ACHN (cell line): ENCODE results near the gene FHIT.

Experiments used
- DNase-seq: peaks from one replicate; pipeline ENCODE4 v3.0.0-alpha.2; 2015
- in situ Hi-C: cut with HindIII; loops from 2 replicates; pipeline ENCODE4 v1.10.0; 2017; ENCODE audit warnings: low sequenced_read_pairs, low pct_ligation_motif_present, low pct_unique_long_range_greater_than_20kb

FHIT gene

GRCh38 chr3:61182662-61183061 lies 68.6 kb downstream of the FHIT start:
- DNase-seq: no peak
- in situ Hi-C loops: no loop called here

- peak; percentile 90 for DNase-seq
- in situ Hi-C loops: no loop called here
These were observed 69.4 kb downstream of the FHIT start for GRCh38 chr3:61181874-61182273.

- no peak for DNase-seq
- in situ Hi-C loops: no loop called here
These were observed 71.0 kb downstream of the FHIT start for GRCh38 chr3:61180206-61180605.

GRCh38 chr3:61178167-61178566 lies 73.1 kb downstream of the FHIT start:
- no peak for DNase-seq
- in situ Hi-C loops: no loop called here

GRCh38 chr3:61177450-61177849 lies 73.8 kb downstream of the FHIT start:
- DNase-seq: no peak
- in situ Hi-C loops: no loop called here

GRCh38 chr3:61173676-61174075 lies 77.6 kb downstream of the FHIT start:
- peak; percentile 7 for DNase-seq
- in situ Hi-C loops: no loop called here

GRCh38 chr3:61172684-61173083 lies 78.6 kb downstream of the FHIT start:
- peak; percentile 33 for DNase-seq

GRCh38 chr3:61172203-61172602 lies 79.0 kb downstream of the FHIT start:
- in situ Hi-C loops: no loop called here
- no peak for DNase-seq

More at GRCh38 chr3:61172684-61173083, 78.6 kb downstream of the FHIT start:
- in situ Hi-C loops: no loop called here

GRCh38 chr3:61169621-61170251 lies 81.5 kb downstream of the FHIT start:
- in situ Hi-C loops: no loop called here
- DNase-seq: no peak

- DNase-seq: no peak
- in situ Hi-C loops: no loop called here
These were observed 83.0 kb downstream of the FHIT start for GRCh38 chr3:61168286-61168685.

- no peak for DNase-seq
- in situ Hi-C loops: no loop called here
These were observed 88.3 kb downstream of the FHIT start for GRCh38 chr3:61162965-61163364.

GRCh38 chr3:61158667-61159066 lies 92.6 kb downstream of the FHIT start:
- DNase-seq: no peak
- in situ Hi-C loops: no loop called here

- no peak for DNase-seq
- in situ Hi-C loops: no loop called here
These were observed 93.0 kb downstream of the FHIT start for GRCh38 chr3:61158216-61158615.

- DNase-seq: no peak
- in situ Hi-C loops: no loop called here
These were observed 93.8 kb downstream of the FHIT start for GRCh38 chr3:61157414-61157813.

- in situ Hi-C loops: no loop called here
- DNase-seq: no peak
These were observed 95.5 kb downstream of the FHIT start for GRCh38 chr3:61155701-61156292.

- DNase-seq: no peak
- in situ Hi-C loops: no loop called here
These were observed 96.6 kb downstream of the FHIT start for GRCh38 chr3:61154457-61155198.

- no peak for DNase-seq
- in situ Hi-C loops: no loop called here
These were observed 99.2 kb downstream of the FHIT start for GRCh38 chr3:61152071-61152470.

GRCh38 chr3:61149236-61149635 lies 102.0 kb downstream of the FHIT start:
- in situ Hi-C loops: no loop called here
- no peak for DNase-seq

- in situ Hi-C loops: no loop called here
- no peak for DNase-seq
These were observed 105.0 kb downstream of the FHIT start for GRCh38 chr3:61146010-61146890.
